T-cell (primary cell): ENCODE measurements around the gene TSC2. TPM values are rescaled to one million over a fixed set of nuclear protein-coding genes. Genes with fewer than 3 reads are reported as not detected.

ENCODE experiments used
- ATAC-seq, 4 experiments: fragments of 200-7000 bp in 3 of 4; fragments of 150-1000 bp in 1 of 4; cut with Tn5 transposase; replicated peaks in 1 of 4; 1 replicate in 3 of 4; 2 replicates in 1 of 4; pipeline ENCODE4 v1.10.0; 2021; ENCODE audit warnings: moderate library complexity in 3 of 4, mild to moderate bottlenecking in 2 of 4, moderate number of reproducible peaks in 1 of 4
- CTCF ChIA-PET, 2 donors: fragments of 300-600 bp; sonication (Branson Sonifier 250); formaldehyde crosslinking; loops; one replicate each; lab custom pipeline; 2022; ENCODE audit warnings: antibody characterized with exemption in 2 of 2; lab: Charles Lee
- POLR2A ChIA-PET, 2 donors: fragments of 300-600 bp; sonication (Branson Sonifier 250); formaldehyde crosslinking; loops; one replicate each; lab custom pipeline; 2022; ENCODE audit warnings: antibody characterized with exemption in 2 of 2; lab: Charles Lee
- DNase-seq, 35 experiments: peaks; one replicate each; pipeline versions ENCODE4 v3.0.0 to v3.0.0-alpha.2; 2013 to 2023
- H3K27ac ChIP-seq: one replicate; pipeline ENCODE4 v1.5.1; 2013; ENCODE audit warnings: low read length
- H3K27me3 ChIP-seq, 2 experiments: replicated peaks in 1 of 2; 1 replicate in 1 of 2; 2 replicates in 1 of 2; pipeline versions ENCODE4 v1.6.1 to v1.7.0; 2013; ENCODE audit warnings: low read length in 1 of 2, mixed read lengths in 1 of 2; ENCODE audit not compliant: control insufficient read depth in 2 of 2, insufficient read depth in 2 of 2; ENCODE audit errors: extremely low read depth in 1 of 2
- H3K36me3 ChIP-seq, 2 donors: 1 replicate in 1 of 2; 2 replicates in 1 of 2; pipeline versions ENCODE4 v1.6.1 to v1.7.0; 2013; ENCODE audit warnings: low read length in 1 of 2; ENCODE audit not compliant: control insufficient read depth in 2 of 2, insufficient read depth in 1 of 2; ENCODE audit errors: extremely low read depth in 1 of 2
- H3K4me1 ChIP-seq, 2 experiments: 1 replicate in 1 of 2; 2 replicates in 1 of 2; pipeline versions ENCODE4 v1.6.1 to v1.7.0; 2013; ENCODE audit warnings: low read length in 2 of 2, mixed read lengths in 1 of 2; ENCODE audit not compliant: insufficient read depth in 2 of 2, control insufficient read depth in 1 of 2; ENCODE audit errors: extremely low read depth in 1 of 2
- H3K4me3 ChIP-seq, 2 donors: 1 replicate in 1 of 2; 2 replicates in 1 of 2; pipeline versions ENCODE4 v1.5.1 to v1.7.0; 2013; ENCODE audit warnings: mild to moderate bottlenecking in 2 of 2, low read length in 1 of 2, moderate library complexity in 1 of 2; ENCODE audit not compliant: control insufficient read depth in 1 of 2; ENCODE audit errors: extremely low read depth in 1 of 2
- H3K9me3 ChIP-seq: 2 replicates; pipeline ENCODE4 v1.7.0; 2013
- H3K27ac Mint-ChIP-seq, 2 donors: one replicate each; pipeline ENCODE4 v1.8.0; 2020 to 2021; ENCODE audit warnings: mild to moderate bottlenecking in 2 of 2, mixed read lengths in 2 of 2
- H3K27me3 Mint-ChIP-seq, 2 donors: one replicate each; pipeline ENCODE4 v1.8.0; 2021 to 2022; ENCODE audit warnings: mixed read lengths in 2 of 2
- H3K36me3 Mint-ChIP-seq: one replicate; pipeline ENCODE4 v1.8.0; 2021; ENCODE audit warnings: mixed read lengths
- H3K4me1 Mint-ChIP-seq, 3 donors: one replicate each; pipeline ENCODE4 v1.8.0; 2020 to 2022; ENCODE audit warnings: mixed read lengths in 3 of 3, mild to moderate bottlenecking in 1 of 3
- H3K4me3 Mint-ChIP-seq, 3 donors: one replicate each; pipeline ENCODE4 v1.8.0; 2020 to 2022; ENCODE audit warnings: mild to moderate bottlenecking in 3 of 3, mixed read lengths in 3 of 3, moderate library complexity in 3 of 3
- H3K9me3 Mint-ChIP-seq, 3 donors: one replicate each; pipeline ENCODE4 v1.8.0; 2020 to 2022; ENCODE audit warnings: mixed read lengths in 3 of 3
- WGBS: methylation state at CpG from one replicate; pipeline ENCODE4 v1.1.5; 2013; ENCODE audit warnings: missing lambda C conversion rate; ENCODE audit not compliant: insufficient coverage; 5-methylcytosine and 5-hydroxymethylcytosine counted together
- total RNA-seq, 35 experiments: library from RNA in 6 of 35; stranded (reverse) in 6 of 35; fragments of 120-200 nt in 1 of 35; gene quantifications; one replicate each; pipeline versions ENCODE4 v1.2.1 to v1.2.4 and lab custom pipeline; 2013 to 2026

Gene TSC2
- total RNA-seq, 5 donors from 2014 or later (not counting 1 experiment from before 2014, with no cell fraction given): 134 to 181 (median 161) TPM

DNA sequence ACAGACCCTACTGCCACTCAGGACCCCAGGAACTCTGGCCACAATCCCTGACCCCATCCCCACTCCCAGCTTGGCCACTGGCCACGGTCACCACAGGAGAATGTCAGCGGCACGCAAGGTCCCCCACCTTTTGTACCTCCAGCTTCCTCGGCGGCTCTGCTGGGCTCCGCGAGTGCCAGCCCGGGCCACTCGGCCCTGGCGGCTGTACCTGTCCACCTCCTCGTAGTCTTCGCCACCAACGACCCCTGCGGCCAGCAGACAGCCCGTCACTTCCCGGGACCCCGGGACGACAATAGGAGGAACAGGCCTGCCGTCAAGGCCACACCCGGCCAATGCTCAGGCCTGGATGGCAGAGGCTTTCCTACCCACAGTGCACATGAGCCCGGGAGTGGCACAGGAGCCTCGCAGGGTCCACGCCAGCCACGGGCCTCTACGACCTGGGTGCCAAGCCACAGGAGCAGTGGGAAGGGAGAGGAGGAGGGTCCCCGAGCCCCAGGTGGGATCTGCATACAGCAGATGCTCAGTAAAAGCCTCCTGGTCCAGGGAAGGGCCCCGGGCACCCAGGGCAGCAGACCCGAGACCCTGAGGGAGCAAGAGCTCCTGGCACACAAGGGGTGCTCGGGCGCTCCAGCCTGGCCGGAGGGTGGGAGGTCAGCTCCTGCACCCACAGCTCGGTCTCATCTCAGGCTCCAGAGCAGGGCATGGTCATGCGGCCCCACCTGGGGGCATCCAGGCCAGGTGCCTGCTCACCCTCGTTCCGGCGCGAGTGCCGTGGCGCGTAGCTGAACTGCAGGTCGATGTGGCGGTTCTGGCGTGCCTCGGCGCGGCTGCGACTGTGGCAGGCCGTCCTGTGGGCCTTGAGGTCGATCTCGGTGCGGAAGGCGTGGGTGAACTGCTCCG lies 46.1 kb upstream of the TSC2 start:
- Histone ChIP-seq H3K9me3 (no peaks in the 10 kb centered on the region), H3K4me3 (no peak overlapping the region), H3K27me3 (no peaks in the 10 kb centered on the region), H3K36me3 (peaks cover 30 to 61% of the 10 kb centered on the region in 2 donors), H3K27ac (no peak overlapping the region), H3K4me1 (peaks cover 2 to 36% of the 10 kb centered on the region in 2 experiments)
- Mint-ChIP-seq H3K27ac (no peak overlapping the region), H3K4me3 (no peak overlapping the region), H3K36me3 (peaks cover 14% of the 10 kb centered on the region), H3K4me1 (peaks cover 15 to 23% (median 15%) of the 10 kb centered on the region in 3 donors), H3K9me3 (no peaks in the 10 kb centered on the region), H3K27me3 (no peaks in the 10 kb centered on the region)
- 96% methylated on average over 53 of the region's 53 CpGs for WGBS
- DNase-seq (no peak), ATAC-seq (no peak)
- CTCF ChIA-PET: interaction anchor here in 1 of 2 donors (0.8 kb wide), 1 partner anchor 154 kb away, joined by 3 read pairs; the partner anchor contains the start of gene TRAF7
- POLR2A ChIA-PET: interaction anchor here in 1 of 2 donors (0.5 kb wide), 1 partner anchor 9 kb away, joined by 3 read pairs; no protein-coding TSS in a partner anchor

DNA sequence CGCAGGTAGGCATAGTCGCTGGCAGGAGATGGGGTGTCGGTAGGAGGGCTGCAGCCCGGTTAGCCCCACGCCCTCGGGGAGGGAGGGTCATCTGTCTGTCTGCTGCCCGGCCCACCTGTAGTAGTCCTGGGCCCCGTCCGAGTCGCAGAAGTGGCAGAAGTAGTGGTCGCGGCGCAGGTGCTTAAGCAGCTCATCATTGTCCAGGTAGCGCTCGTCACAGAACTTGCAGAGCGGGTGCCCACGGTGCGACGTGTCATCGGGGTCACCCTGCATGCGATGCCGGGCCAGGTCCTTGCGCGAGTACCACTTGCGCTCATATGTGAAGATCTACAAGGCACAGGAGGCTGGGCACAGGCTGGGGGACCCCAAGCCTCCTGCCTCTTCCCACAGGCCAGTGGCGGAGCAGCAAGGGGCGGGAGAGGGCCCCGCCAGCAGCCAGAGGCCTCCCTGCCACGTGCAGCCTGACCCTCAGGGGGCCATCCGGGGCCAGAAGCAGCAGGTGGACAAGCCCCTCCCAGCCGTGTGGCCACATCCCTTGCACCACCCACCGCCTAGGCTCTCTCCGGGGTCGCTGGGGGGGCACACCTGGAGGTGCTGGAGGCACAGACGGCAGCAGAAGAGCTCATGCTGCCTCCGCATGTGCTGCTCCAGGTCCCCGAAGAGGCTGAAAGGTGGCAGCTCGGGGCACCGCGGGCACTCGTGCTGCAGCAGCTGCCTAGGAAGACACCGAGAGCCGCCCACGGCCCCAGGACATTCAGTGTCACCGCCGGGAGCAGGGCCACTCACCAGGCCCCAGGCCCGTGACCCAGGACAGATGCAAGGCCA lies 45.2 kb upstream of the TSC2 start:
- H3K9me3 ChIP-seq: no peaks in the 10 kb centered on the region
- Mint-ChIP-seq H3K27ac (no peak overlapping the region), H3K9me3 (no peaks in the 10 kb centered on the region), H3K4me3 (no peak overlapping the region), H3K4me1 (peaks cover 22 to 32% (median 23%) of the 10 kb centered on the region in 3 donors), H3K27me3 (no peaks in the 10 kb centered on the region), H3K36me3 (peaks cover 11% of the 10 kb centered on the region)
- WGBS: 97% methylated on average over 46 of the region's 47 CpGs
- peaks cover 2 to 45% of the 10 kb centered on the region in 2 experiments for H3K4me1 ChIP-seq
- ChIA-PET POLR2A (no interaction called here), CTCF (interaction anchor here in 1 of 2 donors (0.8 to 1.1 kb wide), 2 partner anchors 150 to 153 kb away, joined by 3 read pairs; partner anchors contain the start of gene TRAF7)
- no peak for ATAC-seq
- no peak overlapping the region for H3K27ac ChIP-seq
- H3K36me3 ChIP-seq: peaks cover 28 to 59% of the 10 kb centered on the region in 2 donors
- no peak for DNase-seq
- no peaks in the 10 kb centered on the region for H3K27me3 ChIP-seq
- H3K4me3 ChIP-seq: no peak overlapping the region

DNA sequence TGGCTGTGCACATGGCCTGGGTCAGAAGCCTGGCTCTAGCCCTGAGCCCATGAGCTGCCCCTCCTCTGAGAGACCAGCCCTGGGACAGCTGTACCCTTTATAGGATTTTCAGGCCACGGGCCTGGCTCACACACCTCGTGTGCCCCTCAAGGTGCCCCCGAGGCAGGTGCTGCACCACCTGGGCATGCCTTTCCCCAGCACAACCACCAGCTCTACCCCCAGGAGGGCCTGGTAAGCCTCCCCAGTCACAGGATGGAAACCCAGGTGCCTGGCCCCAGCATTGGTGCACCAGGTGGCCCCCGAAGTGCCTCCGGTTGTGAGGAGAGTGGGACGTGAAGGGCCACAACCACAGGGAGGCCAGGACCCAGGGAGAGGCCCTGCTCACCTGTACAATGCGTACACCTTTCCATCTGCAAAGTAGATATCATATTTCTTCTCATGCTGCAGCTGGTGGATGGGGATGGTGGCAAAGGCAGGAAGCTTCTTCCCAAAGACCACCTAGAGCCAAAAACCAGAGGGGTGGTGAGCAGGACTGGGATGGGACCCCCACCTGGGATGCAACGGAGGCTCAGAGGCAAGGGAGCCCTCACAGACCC lies 44.5 kb upstream of the TSC2 start:
- peaks cover 7 to 52% of the 10 kb centered on the region in 2 experiments for H3K4me1 ChIP-seq
- peaks cover 29 to 39% (median 30%) of the 10 kb centered on the region in 3 donors for H3K4me1 Mint-ChIP-seq
- H3K9me3 ChIP-seq: no peaks in the 10 kb centered on the region
- DNase-seq (no peak), ATAC-seq (no peak)
- no peak overlapping the region for H3K4me3 Mint-ChIP-seq
- ChIA-PET POLR2A (no interaction called here), CTCF (interaction anchor here (0.6 to 1.5 kb wide), 4 partner anchors 137 to 586 kb away, joined by 3 to 8 read pairs (median 6); partner anchors contain the start of gene TRAF7 (in 1 of the 2))
- H3K36me3 Mint-ChIP-seq: peaks cover 9% of the 10 kb centered on the region
- 86% methylated on average over 3 of the region's 8 CpGs for WGBS
- H3K4me3 ChIP-seq: no peak overlapping the region
- H3K9me3 Mint-ChIP-seq: no peaks in the 10 kb centered on the region
- no peaks in the 10 kb centered on the region for H3K27me3 Mint-ChIP-seq
- H3K27ac ChIP-seq: no peak overlapping the region
- H3K27me3 ChIP-seq: no peaks in the 10 kb centered on the region
- H3K27ac Mint-ChIP-seq: no peak overlapping the region
- peaks cover 28 to 53% of the 10 kb centered on the region in 2 donors for H3K36me3 ChIP-seq

- Histone ChIP-seq H3K4me3 (no peak overlapping the region), H3K9me3 (no peaks in the 10 kb centered on the region), H3K36me3 (peaks cover 26 to 46% of the 10 kb centered on the region in 2 donors), H3K4me1 (peaks cover 13 to 59% of the 10 kb centered on the region in 2 experiments), H3K27me3 (no peaks in the 10 kb centered on the region), H3K27ac (no peak overlapping the region)
- Mint-ChIP-seq H3K9me3 (no peaks in the 10 kb centered on the region), H3K4me1 (peaks cover 36 to 45% (median 36%) of the 10 kb centered on the region in 3 donors), H3K4me3 (no peak overlapping the region), H3K27me3 (no peaks in the 10 kb centered on the region), H3K27ac (no peak overlapping the region), H3K36me3 (peaks cover 8% of the 10 kb centered on the region)
- peak; percentile 88 to 93 (median 90) for ATAC-seq
- ChIA-PET POLR2A (interaction anchor here (0.5 to 0.9 kb wide), 2 partner anchors 39 to 518 kb away, joined by 3 to 4 read pairs; partner anchors contain the start of gene RPS2 (in 1 of the 2)), CTCF (interaction anchor here (0.6 to 1.5 kb wide), 7 partner anchors 12 to 586 kb away, joined by 3 to 8 read pairs (median 4); partner anchors contain the start of genes MSRB1 (in 1 of the 2) and TRAF7 (in 1 of the 2))
- DNase-seq: peak; percentile 67 to 91 (median 83)
- WGBS: 41% methylated on average over 32 of the region's 36 CpGs
These were observed 43.8 kb upstream of the TSC2 start for GRCh38 chr16:2003827-2004641.

DNA sequence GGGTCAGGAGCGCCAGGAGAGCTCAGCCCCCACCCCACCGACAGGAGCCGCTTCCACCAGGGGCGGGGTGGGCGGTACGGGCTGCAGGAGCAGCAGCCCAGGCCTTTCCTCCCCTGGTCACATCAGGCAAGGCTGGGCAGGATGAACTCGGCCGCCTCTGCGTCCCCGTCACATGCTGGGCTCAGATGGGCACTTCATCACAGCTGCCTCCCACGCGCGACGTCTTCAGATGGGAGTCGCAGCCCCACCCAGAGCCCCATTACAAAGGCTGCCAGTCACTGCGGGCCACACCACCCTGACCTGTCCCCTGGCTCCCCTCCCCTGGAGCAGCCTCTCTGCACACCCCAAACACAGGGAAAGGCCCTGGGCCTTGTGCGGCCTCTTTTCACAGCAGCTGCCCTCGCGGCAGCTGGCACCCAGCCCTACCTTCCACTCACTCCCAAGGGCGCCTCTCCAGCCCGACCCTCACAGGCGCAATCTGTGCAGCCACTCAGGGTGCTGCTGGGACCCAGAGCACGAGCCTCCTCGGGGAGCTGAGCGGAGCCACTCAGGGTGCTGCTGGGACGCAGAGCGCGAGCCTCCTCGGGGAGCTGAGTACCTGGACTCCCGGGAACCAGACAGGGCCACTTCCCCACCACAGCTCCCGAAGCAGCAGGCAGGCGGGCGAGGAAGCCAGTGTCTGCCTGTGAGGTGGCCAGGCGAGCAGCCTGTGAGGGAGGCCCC lies 42.8 kb upstream of the TSC2 start:
- DNase-seq (no peak), ATAC-seq (no peak)
- ChIA-PET CTCF (interaction anchor here (0.6 to 1.5 kb wide), 5 partner anchors 12 to 150 kb away, joined by 3 to 6 read pairs (median 4); partner anchors contain the start of genes MSRB1 (in 1 of the 2) and TRAF7 (in 1 of the 2)), POLR2A (interaction anchor here (0.5 to 0.9 kb wide), 2 partner anchors 40 to 517 kb away, joined by 3 to 4 read pairs; partner anchors contain the start of gene RPS2 (in 1 of the 2))
- H3K27me3 ChIP-seq: no peaks in the 10 kb centered on the region
- H3K27ac ChIP-seq: no peak overlapping the region
- Mint-ChIP-seq H3K27me3 (no peaks in the 10 kb centered on the region), H3K27ac (no peak overlapping the region), H3K4me3 (no peak overlapping the region), H3K9me3 (no peaks in the 10 kb centered on the region), H3K36me3 (peaks cover 8% of the 10 kb centered on the region), H3K4me1 (peaks cover 36 to 45% (median 37%) of the 10 kb centered on the region in 3 donors)
- peaks cover 14 to 61% of the 10 kb centered on the region in 2 experiments for H3K4me1 ChIP-seq
- H3K36me3 ChIP-seq: peaks cover 21 to 37% of the 10 kb centered on the region in 2 donors
- H3K9me3 ChIP-seq: no peaks in the 10 kb centered on the region
- 90% methylated on average over 27 of the region's 34 CpGs for WGBS
- no peak overlapping the region for H3K4me3 ChIP-seq
